WTC11 (cell line): ENCODE data around the gene DMGDH. TPM values are rescaled to one million over a fixed set of nuclear protein-coding genes. Genes with fewer than 3 reads are reported as not detected.

Experiments
- ATAC-seq: fragments of 200-7000 bp; cut with Tn5 transposase; 2 replicates; pipeline ENCODE4 v1.10.0; 2021; ENCODE audit warnings: mild to moderate bottlenecking, moderate library complexity
- CTCF ChIA-PET: fragments of 300-600 bp; sonication (Branson Sonifier 250); formaldehyde crosslinking; loops from one replicate; lab custom pipeline; 2021; ENCODE audit warnings: antibody characterized with exemption; lab: Charles Lee
- POLR2A ChIA-PET: fragments of 350-600 bp; sonication (Branson Sonifier 250); formaldehyde crosslinking; loops from one replicate; lab custom pipeline; 2021; ENCODE audit warnings: antibody characterized with exemption; lab: Charles Lee
- DNase-seq: peaks from one replicate; pipeline ENCODE4 v3.0.0; 2021; ENCODE audit warnings: low spot score
- H3K27ac Mint-ChIP-seq: 2 replicates; pipeline ENCODE4 v1.8.0; 2021; ENCODE audit warnings: mixed read lengths
- H3K27me3 Mint-ChIP-seq: 2 replicates; pipeline ENCODE4 v1.8.0; 2021; ENCODE audit warnings: low read depth, mild to moderate bottlenecking, moderate library complexity, mixed read lengths
- H3K36me3 Mint-ChIP-seq: 2 replicates; pipeline ENCODE4 v1.8.0; 2021; ENCODE audit warnings: mixed read lengths
- H3K4me1 Mint-ChIP-seq: 2 replicates; pipeline ENCODE4 v1.8.0; 2022; ENCODE audit warnings: mixed read lengths
- H3K4me3 Mint-ChIP-seq: 2 replicates; pipeline ENCODE4 v1.8.0; 2021; ENCODE audit warnings: mild to moderate bottlenecking, moderate library complexity, mixed read lengths
- H3K9me3 Mint-ChIP-seq: 2 replicates; pipeline ENCODE4 v1.8.0; 2021; ENCODE audit warnings: mixed read lengths
- ATF6 ChIP-seq: sonication (generic); formaldehyde crosslinking; IDR thresholded peaks from 2 replicates; pipeline ENCODE4 v1.8.1; 2023; ENCODE audit warnings: mild to moderate bottlenecking, missing genetic modification reagents
- CREB1 ChIP-seq: sonication (generic); formaldehyde crosslinking; IDR thresholded peaks from 2 replicates; pipeline ENCODE4 v1.8.0; 2023; ENCODE audit warnings: mild to moderate bottlenecking, missing genetic modification reagents
- GTF2I ChIP-seq: fragments of 250-450 bp; sonication (Bioruptor Pico); conservative IDR thresholded peaks from 2 replicates; pipeline ENCODE4 v1.4.0; 2021; ENCODE audit warnings: mild to moderate bottlenecking
- JAZF1 ChIP-seq: fragments of 250-450 bp; sonication (Bioruptor Pico); IDR thresholded peaks from 2 replicates; pipeline ENCODE4 v1.9.0; 2021; ENCODE audit warnings: moderate library complexity, mild to moderate bottlenecking, inconsistent platforms
- KAT7 ChIP-seq: sonication (generic); formaldehyde crosslinking; IDR thresholded peaks from 2 replicates; pipeline ENCODE4 v1.8.1; 2023; ENCODE audit warnings: missing genetic modification reagents, mild to moderate bottlenecking, borderline replicate concordance
- MLX ChIP-seq: sonication (generic); formaldehyde crosslinking; IDR thresholded peaks from 2 replicates; pipeline ENCODE4 v1.8.1; 2023; ENCODE audit warnings: mild to moderate bottlenecking, missing genetic modification reagents, moderate library complexity
- OVOL2 ChIP-seq: fragments of 250-450 bp; sonication (Bioruptor Pico); IDR thresholded peaks from 2 replicates; pipeline ENCODE4 v1.9.0; 2021; ENCODE audit warnings: mild to moderate bottlenecking, borderline replicate concordance
- TEAD4 ChIP-seq: sonication (generic); formaldehyde crosslinking; IDR thresholded peaks from 2 replicates; pipeline ENCODE4 v1.8.0; 2022; ENCODE audit warnings: mild to moderate bottlenecking, missing genetic modification reagents
- ZBTB21 ChIP-seq: sonication (generic); formaldehyde crosslinking; IDR thresholded peaks from 2 replicates; pipeline ENCODE4 v1.8.1; 2023; ENCODE audit warnings: mild to moderate bottlenecking, missing genetic modification reagents, borderline replicate concordance
- ZMAT4 ChIP-seq: fragments of 250-450 bp; sonication (Bioruptor Pico); IDR thresholded peaks from 2 replicates; pipeline ENCODE4 v1.9.0; 2021; ENCODE audit warnings: mild to moderate bottlenecking
- ZNF121 ChIP-seq: sonication (generic); formaldehyde crosslinking; IDR thresholded peaks from 2 replicates; pipeline ENCODE4 v1.8.0; 2023; ENCODE audit warnings: missing genetic modification reagents
- ZNF138 ChIP-seq: sonication (generic); formaldehyde crosslinking; conservative IDR thresholded peaks from 2 replicates; pipeline ENCODE4 v1.8.1; 2022; ENCODE audit warnings: mild to moderate bottlenecking, moderate library complexity, missing genetic modification reagents
- ZNF219 ChIP-seq: sonication (generic); formaldehyde crosslinking; IDR thresholded peaks from 2 replicates; pipeline ENCODE4 v1.8.0; 2023; ENCODE audit warnings: missing genetic modification reagents, mild to moderate bottlenecking, borderline replicate concordance
- ZNF532 ChIP-seq: fragments of 250-450 bp; sonication (Bioruptor Pico); IDR thresholded peaks from 2 replicates; pipeline ENCODE4 v1.9.0; 2021; ENCODE audit warnings: mild to moderate bottlenecking, borderline replicate concordance
- total RNA-seq: library from RNA; stranded (reverse); gene quantifications from 3 replicates; pipeline ENCODE4 v1.2.3, GENCODE V29; 2021
- TF ChIP-seq, protein P1 (sequence below): fragments of 200-600 bp; IDR thresholded peaks from 2 replicates; pipeline ENCODE4 v1.8.0; 2022; ENCODE audit warnings: antibody characterized with exemption
- TF ChIP-seq, protein P2 (sequence below): fragments of 250-450 bp; sonication (Bioruptor Pico); IDR thresholded peaks from 2 replicates; pipeline ENCODE4 v1.9.0; 2021; ENCODE audit warnings: mild to moderate bottlenecking
- TF ChIP-seq, protein P3 (sequence below): sonication (generic); formaldehyde crosslinking; IDR thresholded peaks from 2 replicates; pipeline ENCODE4 v1.8.1; 2023; ENCODE audit warnings: mild to moderate bottlenecking, missing genetic modification reagents, moderate library complexity

Gene DMGDH
- total RNA-seq, 1 experiment from 2014 or later, result 0.35 TPM

DNA sequence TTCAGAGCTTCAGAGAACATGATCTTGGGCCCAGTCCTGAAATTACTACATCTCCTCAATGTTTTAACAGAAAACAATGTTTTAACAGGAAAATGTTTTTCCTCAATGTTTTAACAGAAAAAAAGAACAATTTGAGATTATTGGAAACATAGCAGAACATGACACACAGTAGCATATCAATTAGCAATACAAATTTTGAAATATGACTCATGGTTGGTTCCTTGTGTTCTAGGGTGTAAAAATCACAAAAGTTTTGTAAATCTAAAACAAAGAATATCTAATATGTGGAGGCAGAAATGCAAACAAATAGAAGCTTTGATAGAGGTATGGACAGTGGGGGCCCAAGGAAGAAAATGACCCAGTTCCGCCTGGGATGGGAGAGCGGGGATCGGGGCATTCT, 61.6 kb downstream of the DMGDH start:
- Mint-ChIP-seq H3K27me3 (no peaks in the 10 kb centered on the region), H3K27ac (no peak overlapping the region), H3K9me3 (peaks cover 16% of the 10 kb centered on the region), H3K4me1 (no peaks in the 10 kb centered on the region), H3K36me3 (peaks cover 1% of the 10 kb centered on the region), H3K4me3 (no peak overlapping the region)
- no peak for DNase-seq
- ATAC-seq, result no peak
- ChIA-PET POLR2A (no interaction called here), CTCF (interaction anchor here (0.9 to 1.2 kb wide), 5 partner anchors 13 to 118 kb away, joined by 3 to 15 read pairs (median 4); partner anchors contain the start of gene ARSB)
- TF ChIP-seq CREB1 (CRISPR knock-in tag) (no peak), ZNF138 (CRISPR knock-in tag) (no peak), OVOL2 (no peak)

DNA sequence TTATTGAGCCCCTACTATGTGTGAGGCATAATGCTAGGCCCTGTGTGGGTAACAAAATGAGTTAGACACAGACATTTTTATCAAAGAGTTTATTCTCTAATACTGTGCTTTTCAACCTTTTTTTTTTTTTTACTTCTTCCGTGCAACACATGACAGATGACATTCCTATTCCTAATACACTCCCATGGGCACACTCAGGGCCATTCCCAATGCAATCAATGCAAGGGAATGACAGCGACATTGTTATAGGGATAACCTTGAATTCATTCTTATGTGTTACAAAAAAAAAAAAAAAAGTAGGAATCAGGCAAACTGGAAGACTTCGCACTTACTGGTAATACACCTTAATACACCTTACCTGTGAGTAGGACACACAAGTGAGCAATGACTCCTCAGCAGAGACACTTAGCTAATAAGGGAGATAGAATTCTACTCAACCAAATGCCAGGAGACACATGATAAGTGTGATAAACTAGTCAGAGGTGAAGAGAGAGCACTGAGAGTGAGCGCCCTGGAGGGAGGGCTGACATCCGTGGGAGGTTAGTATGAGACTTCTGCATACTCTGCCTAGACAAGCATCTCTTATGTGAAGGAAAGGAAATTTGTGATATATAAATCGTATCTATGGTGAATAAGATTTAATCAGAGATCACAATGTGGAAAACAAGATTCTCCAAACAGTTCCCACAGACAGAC, 63.4 kb downstream of the DMGDH start:
- H3K27ac Mint-ChIP-seq, result no peak overlapping the region
- no peaks in the 10 kb centered on the region for H3K27me3 Mint-ChIP-seq
- no peaks in the 10 kb centered on the region for H3K9me3 Mint-ChIP-seq
- TF ChIP-seq ZNF138 (CRISPR knock-in tag), result no peak
- TF ChIP-seq MLX, result no peak
- TF ChIP-seq, all 79 proteins: peak for 0
- no peaks in the 10 kb centered on the region for H3K36me3 Mint-ChIP-seq
- ChIA-PET CTCF (interaction anchor here (1.3 kb wide), 1 partner anchor 15 kb away, joined by 3 read pairs; no protein-coding TSS in a partner anchor), POLR2A (no interaction called here)
- no peaks in the 10 kb centered on the region for H3K4me1 Mint-ChIP-seq
- no peak for DNase-seq
- H3K4me3 Mint-ChIP-seq, result no peak overlapping the region
- no peak for ATAC-seq

GRCh38 chr5:79005151-79005550, 64.3 kb downstream of the DMGDH start:
- DNase-seq (no peak), ATAC-seq (no peak)
- H3K27ac Mint-ChIP-seq, result no peak overlapping the region
- ChIA-PET CTCF (no interaction called here), POLR2A (no interaction called here)
- H3K4me1 Mint-ChIP-seq, result no peaks in the 10 kb centered on the region
- no peak overlapping the region for H3K4me3 Mint-ChIP-seq
- no peaks in the 10 kb centered on the region for H3K36me3 Mint-ChIP-seq
- no peaks in the 10 kb centered on the region for H3K9me3 Mint-ChIP-seq
- no peaks in the 10 kb centered on the region for H3K27me3 Mint-ChIP-seq
- TF ChIP-seq, protein P1, sequence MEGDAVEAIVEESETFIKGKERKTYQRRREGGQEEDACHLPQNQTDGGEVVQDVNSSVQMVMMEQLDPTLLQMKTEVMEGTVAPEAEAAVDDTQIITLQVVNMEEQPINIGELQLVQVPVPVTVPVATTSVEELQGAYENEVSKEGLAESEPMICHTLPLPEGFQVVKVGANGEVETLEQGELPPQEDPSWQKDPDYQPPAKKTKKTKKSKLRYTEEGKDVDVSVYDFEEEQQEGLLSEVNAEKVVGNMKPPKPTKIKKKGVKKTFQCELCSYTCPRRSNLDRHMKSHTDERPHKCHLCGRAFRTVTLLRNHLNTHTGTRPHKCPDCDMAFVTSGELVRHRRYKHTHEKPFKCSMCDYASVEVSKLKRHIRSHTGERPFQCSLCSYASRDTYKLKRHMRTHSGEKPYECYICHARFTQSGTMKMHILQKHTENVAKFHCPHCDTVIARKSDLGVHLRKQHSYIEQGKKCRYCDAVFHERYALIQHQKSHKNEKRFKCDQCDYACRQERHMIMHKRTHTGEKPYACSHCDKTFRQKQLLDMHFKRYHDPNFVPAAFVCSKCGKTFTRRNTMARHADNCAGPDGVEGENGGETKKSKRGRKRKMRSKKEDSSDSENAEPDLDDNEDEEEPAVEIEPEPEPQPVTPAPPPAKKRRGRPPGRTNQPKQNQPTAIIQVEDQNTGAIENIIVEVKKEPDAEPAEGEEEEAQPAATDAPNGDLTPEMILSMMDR, result no peak
- TF ChIP-seq ZNF219 (CRISPR knock-in tag) (no peak), ZBTB21 (CRISPR knock-in tag) (no peak), JAZF1 (CRISPR knock-in tag) (no peak), MLX (no peak), ZNF121 (CRISPR knock-in tag) (no peak), ZMAT4 (no peak), GTF2I (CRISPR knock-in tag) (no peak), TEAD4 (CRISPR knock-in tag) (no peak), ZNF532 (CRISPR knock-in tag) (no peak), KAT7 (CRISPR knock-in tag) (no peak), ATF6 (CRISPR knock-in tag) (no peak)
- TF ChIP-seq, protein P2, sequence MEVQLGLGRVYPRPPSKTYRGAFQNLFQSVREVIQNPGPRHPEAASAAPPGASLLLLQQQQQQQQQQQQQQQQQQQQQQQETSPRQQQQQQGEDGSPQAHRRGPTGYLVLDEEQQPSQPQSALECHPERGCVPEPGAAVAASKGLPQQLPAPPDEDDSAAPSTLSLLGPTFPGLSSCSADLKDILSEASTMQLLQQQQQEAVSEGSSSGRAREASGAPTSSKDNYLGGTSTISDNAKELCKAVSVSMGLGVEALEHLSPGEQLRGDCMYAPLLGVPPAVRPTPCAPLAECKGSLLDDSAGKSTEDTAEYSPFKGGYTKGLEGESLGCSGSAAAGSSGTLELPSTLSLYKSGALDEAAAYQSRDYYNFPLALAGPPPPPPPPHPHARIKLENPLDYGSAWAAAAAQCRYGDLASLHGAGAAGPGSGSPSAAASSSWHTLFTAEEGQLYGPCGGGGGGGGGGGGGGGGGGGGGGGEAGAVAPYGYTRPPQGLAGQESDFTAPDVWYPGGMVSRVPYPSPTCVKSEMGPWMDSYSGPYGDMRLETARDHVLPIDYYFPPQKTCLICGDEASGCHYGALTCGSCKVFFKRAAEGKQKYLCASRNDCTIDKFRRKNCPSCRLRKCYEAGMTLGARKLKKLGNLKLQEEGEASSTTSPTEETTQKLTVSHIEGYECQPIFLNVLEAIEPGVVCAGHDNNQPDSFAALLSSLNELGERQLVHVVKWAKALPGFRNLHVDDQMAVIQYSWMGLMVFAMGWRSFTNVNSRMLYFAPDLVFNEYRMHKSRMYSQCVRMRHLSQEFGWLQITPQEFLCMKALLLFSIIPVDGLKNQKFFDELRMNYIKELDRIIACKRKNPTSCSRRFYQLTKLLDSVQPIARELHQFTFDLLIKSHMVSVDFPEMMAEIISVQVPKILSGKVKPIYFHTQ (CRISPR knock-in tag), result no peak
- TF ChIP-seq, protein P3, sequence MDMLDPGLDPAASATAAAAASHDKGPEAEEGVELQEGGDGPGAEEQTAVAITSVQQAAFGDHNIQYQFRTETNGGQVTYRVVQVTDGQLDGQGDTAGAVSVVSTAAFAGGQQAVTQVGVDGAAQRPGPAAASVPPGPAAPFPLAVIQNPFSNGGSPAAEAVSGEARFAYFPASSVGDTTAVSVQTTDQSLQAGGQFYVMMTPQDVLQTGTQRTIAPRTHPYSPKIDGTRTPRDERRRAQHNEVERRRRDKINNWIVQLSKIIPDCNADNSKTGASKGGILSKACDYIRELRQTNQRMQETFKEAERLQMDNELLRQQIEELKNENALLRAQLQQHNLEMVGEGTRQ (CRISPR knock-in tag), result no peak
